Activated T-cell treated with anti-CD3 and anti-CD28 coated beads, Interleukin-2, amount 50 U/mL, for 72 hours (primary cell): ENCODE measurements around the gene TMC1. TPM values are rescaled to one million over a fixed set of nuclear protein-coding genes. Genes with fewer than 3 reads are reported as not detected.
A peak's percentile ranks its signal among the peaks of the same experiment; 100 is the strongest.
"Not testable (repeated sequence)": the region's sequence is repeated elsewhere in the genome, so short reads cannot be mapped to it uniquely, and the experiment has no call there.

Source experiments
- ATAC-seq, 2 donors: fragments of 150-1000 bp; cut with Tn5 transposase; replicated peaks in 1 of 2; 2 replicates each; pipeline ENCODE4 v1.10.0; 2021; ENCODE audit warnings: moderate library complexity in 2 of 2, mild to moderate bottlenecking in 1 of 2
- DNase-seq, 2 donors: peaks; one replicate each; pipeline ENCODE4 v3.0.0; 2021 to 2022; ENCODE audit warnings: mixed read lengths in 1 of 2
- H3K27ac Mint-ChIP-seq: one replicate; pipeline ENCODE4 v1.8.0; 2022; ENCODE audit warnings: mild to moderate bottlenecking, moderate library complexity, mixed read lengths
- H3K27me3 Mint-ChIP-seq: one replicate; pipeline ENCODE4 v1.8.0; 2022; ENCODE audit warnings: low read depth, mixed read lengths
- H3K36me3 Mint-ChIP-seq, 2 donors: one replicate each; pipeline ENCODE4 v1.8.0; 2022; ENCODE audit warnings: mixed read lengths in 2 of 2, mild to moderate bottlenecking in 1 of 2; ENCODE audit not compliant: insufficient read depth in 2 of 2
- H3K4me1 Mint-ChIP-seq: one replicate; pipeline ENCODE4 v1.8.0; 2022; ENCODE audit warnings: low read depth, mixed read lengths
- H3K4me3 Mint-ChIP-seq, 2 donors: one replicate each; pipeline ENCODE4 v1.8.0; 2022; ENCODE audit warnings: mild to moderate bottlenecking in 2 of 2, mixed read lengths in 2 of 2, moderate library complexity in 2 of 2
- H3K9me3 Mint-ChIP-seq, 2 donors: one replicate each; pipeline ENCODE4 v1.8.0; 2022; ENCODE audit warnings: mixed read lengths in 2 of 2
- total RNA-seq, 2 donors: library from RNA; stranded (reverse); gene quantifications; one replicate each; pipeline ENCODE4 v1.2.3, GENCODE V29; 2022

TMC1 gene
- total RNA-seq, 2 donors from 2014 or later, result 0.43 TPM; not detected in 1

GRCh38 chr9:72534931-72535330 lies 13.5 kb downstream of the TMC1 start:
- Mint-ChIP-seq H3K27me3 (no peaks in the 10 kb centered on the region), H3K27ac (no peak overlapping the region), H3K4me1 (no peaks in the 10 kb centered on the region), H3K9me3 (no peaks in the 10 kb centered on the region), H3K36me3 (peaks cover 4 to 5% of the 10 kb centered on the region in 2 donors), H3K4me3 (no peak overlapping the region)
- DNase-seq (no peak), ATAC-seq (peak in 1 of 2 donors; percentile 53)

- H3K36me3 Mint-ChIP-seq, result peaks cover 0 to 3% of the 10 kb centered on the region in 2 donors
- peaks cover 0 to 1% of the 10 kb centered on the region in 2 donors for H3K9me3 Mint-ChIP-seq
- ATAC-seq, result no peak
- no peak overlapping the region for H3K27ac Mint-ChIP-seq
- no peak overlapping the region for H3K4me3 Mint-ChIP-seq
- peaks cover 7% of the 10 kb centered on the region for H3K4me1 Mint-ChIP-seq
- DNase-seq, result no peak
- H3K27me3 Mint-ChIP-seq, result no peaks in the 10 kb centered on the region
Observed at GRCh38 chr9:72537011-72537545, 15.7 kb downstream of the TMC1 start.

- Mint-ChIP-seq H3K4me3 (no peak overlapping the region), H3K36me3 (peaks cover 0 to 3% of the 10 kb centered on the region in 2 donors), H3K4me1 (peaks cover 7% of the 10 kb centered on the region), H3K9me3 (peaks cover 0 to 1% of the 10 kb centered on the region in 2 donors), H3K27me3 (no peaks in the 10 kb centered on the region), H3K27ac (no peak overlapping the region)
- DNase-seq, result no peak
- ATAC-seq, result no peak
Observed at GRCh38 chr9:72537671-72538070, 16.3 kb downstream of the TMC1 start.

- Mint-ChIP-seq H3K36me3 (peaks cover 0 to 3% of the 10 kb centered on the region in 2 donors), H3K27me3 (no peaks in the 10 kb centered on the region), H3K4me3 (no peak overlapping the region), H3K27ac (no peak overlapping the region), H3K9me3 (peaks cover 0 to 1% of the 10 kb centered on the region in 2 donors), H3K4me1 (peaks cover 7% of the 10 kb centered on the region)
- DNase-seq (no peak), ATAC-seq (no peak)
Observed at GRCh38 chr9:72538921-72539702, 17.7 kb downstream of the TMC1 start.

GRCh38 chr9:72539824-72540347 lies 18.5 kb downstream of the TMC1 start:
- Mint-ChIP-seq H3K4me3 (no peak overlapping the region), H3K27me3 (no peaks in the 10 kb centered on the region), H3K27ac (no peak overlapping the region), H3K9me3 (peaks cover 0 to 1% of the 10 kb centered on the region in 2 donors), H3K36me3 (peaks cover 0 to 3% of the 10 kb centered on the region in 2 donors), H3K4me1 (peaks cover 7% of the 10 kb centered on the region)
- no peak for DNase-seq
- ATAC-seq, result no peak

- Mint-ChIP-seq H3K4me1 (peaks cover 7% of the 10 kb centered on the region), H3K9me3 (peaks cover 0 to 1% of the 10 kb centered on the region in 2 donors), H3K27ac (no peak overlapping the region), H3K36me3 (peaks cover 0 to 3% of the 10 kb centered on the region in 2 donors), H3K4me3 (no peak overlapping the region), H3K27me3 (no peaks in the 10 kb centered on the region)
- no peak for ATAC-seq
- no peak for DNase-seq
Observed at GRCh38 chr9:72540348-72540873, 19.0 kb downstream of the TMC1 start.

- H3K4me1 Mint-ChIP-seq, H3K27ac Mint-ChIP-seq, H3K9me3 Mint-ChIP-seq, H3K36me3 Mint-ChIP-seq, H3K27me3 Mint-ChIP-seq, DNase-seq, H3K4me3 Mint-ChIP-seq: not testable (repeated sequence)
- peak in 1 of 2 donors; percentile 34 for ATAC-seq
Observed at GRCh38 chr9:72542537-72542833, 21.1 kb downstream of the TMC1 start.

GRCh38 chr9:72542917-72543316 lies 21.5 kb downstream of the TMC1 start:
- Mint-ChIP-seq H3K27ac (no peak overlapping the region), H3K4me1 (peaks cover 7% of the 10 kb centered on the region), H3K4me3 (no peak overlapping the region), H3K36me3 (no peaks in the 10 kb centered on the region), H3K9me3 (peaks cover 0 to 1% of the 10 kb centered on the region in 2 donors), H3K27me3 (no peaks in the 10 kb centered on the region)
- DNase-seq (no peak), ATAC-seq (no peak)

GRCh38 chr9:72551306-72551705 lies 29.9 kb downstream of the TMC1 start:
- Mint-ChIP-seq H3K36me3 (no peaks in the 10 kb centered on the region), H3K27me3 (no peaks in the 10 kb centered on the region), H3K27ac (no peak overlapping the region), H3K4me1 (no peaks in the 10 kb centered on the region), H3K4me3 (no peak overlapping the region), H3K9me3 (no peaks in the 10 kb centered on the region)
- ATAC-seq (no peak), DNase-seq (no peak)

- Mint-ChIP-seq H3K4me1 (peaks cover 4% of the 10 kb centered on the region), H3K9me3 (no peaks in the 10 kb centered on the region), H3K27me3 (no peaks in the 10 kb centered on the region), H3K36me3 (no peaks in the 10 kb centered on the region), H3K4me3 (no peak overlapping the region), H3K27ac (no peak overlapping the region)
- no peak for ATAC-seq
- DNase-seq, result no peak
Observed at GRCh38 chr9:72552356-72552755, 30.9 kb downstream of the TMC1 start.

GRCh38 chr9:72554221-72554641 lies 32.8 kb downstream of the TMC1 start:
- Mint-ChIP-seq H3K27me3 (no peaks in the 10 kb centered on the region), H3K9me3 (no peaks in the 10 kb centered on the region), H3K4me1 (peaks cover 10% of the 10 kb centered on the region), H3K36me3 (no peaks in the 10 kb centered on the region), H3K4me3 (no peak overlapping the region), H3K27ac (no peak overlapping the region)
- ATAC-seq, result no peak
- no peak for DNase-seq

GRCh38 chr9:72557549-72557948 lies 36.1 kb downstream of the TMC1 start:
- Mint-ChIP-seq H3K9me3 (no peaks in the 10 kb centered on the region), H3K27ac (peak overlapping the region; percentile 84), H3K36me3 (no peaks in the 10 kb centered on the region), H3K4me1 (peaks cover 10% of the 10 kb centered on the region), H3K27me3 (no peaks in the 10 kb centered on the region), H3K4me3 (peak overlapping the region in 1 of 2 donors; percentile 34)
- ATAC-seq, result peak; percentile 99 to 100
- peak; percentile 64 to 69 for DNase-seq

- Mint-ChIP-seq H3K27ac (no peak overlapping the region), H3K9me3 (no peaks in the 10 kb centered on the region), H3K4me3 (no peak overlapping the region), H3K27me3 (no peaks in the 10 kb centered on the region), H3K36me3 (peaks cover 0 to under 1% of the 10 kb centered on the region in 2 donors), H3K4me1 (peaks cover 10% of the 10 kb centered on the region)
- DNase-seq, result no peak
- no peak for ATAC-seq
Observed at GRCh38 chr9:72560086-72560485, 38.7 kb downstream of the TMC1 start.
